GM12874 (cell line): ENCODE data around the gene DNAJB11.

ENCODE experiments used
- TF ChIP-seq, protein P1 (sequence below): IDR thresholded peaks from 2 replicates; pipeline ENCODE4 v1.5.1; 2011; ENCODE audit warnings: low read depth, mild to moderate bottlenecking, control low read depth, low read length, moderate library complexity; ENCODE audit not compliant: insufficient read depth

DNAJB11 gene

DNA sequence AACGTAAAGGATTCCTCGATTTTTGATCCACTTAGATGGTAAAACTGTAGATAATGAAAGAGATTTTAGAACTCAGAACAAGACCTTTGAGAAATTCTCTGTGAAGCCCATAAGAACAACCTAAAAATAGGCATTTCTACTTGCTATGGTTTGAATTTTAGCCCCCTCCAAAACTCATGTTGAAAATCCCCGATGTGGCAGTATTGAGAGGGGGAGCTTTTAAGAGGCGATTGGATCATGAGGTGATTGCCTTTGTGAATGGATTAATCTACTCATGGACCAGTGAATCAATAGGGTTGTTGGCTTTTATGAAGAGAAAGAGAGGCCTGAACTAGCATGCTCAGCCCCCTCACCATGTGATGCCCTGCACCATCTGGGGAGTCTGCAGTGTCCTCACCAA lies 22.2 kb downstream of the DNAJB11 start:
- TF ChIP-seq, protein P1, sequence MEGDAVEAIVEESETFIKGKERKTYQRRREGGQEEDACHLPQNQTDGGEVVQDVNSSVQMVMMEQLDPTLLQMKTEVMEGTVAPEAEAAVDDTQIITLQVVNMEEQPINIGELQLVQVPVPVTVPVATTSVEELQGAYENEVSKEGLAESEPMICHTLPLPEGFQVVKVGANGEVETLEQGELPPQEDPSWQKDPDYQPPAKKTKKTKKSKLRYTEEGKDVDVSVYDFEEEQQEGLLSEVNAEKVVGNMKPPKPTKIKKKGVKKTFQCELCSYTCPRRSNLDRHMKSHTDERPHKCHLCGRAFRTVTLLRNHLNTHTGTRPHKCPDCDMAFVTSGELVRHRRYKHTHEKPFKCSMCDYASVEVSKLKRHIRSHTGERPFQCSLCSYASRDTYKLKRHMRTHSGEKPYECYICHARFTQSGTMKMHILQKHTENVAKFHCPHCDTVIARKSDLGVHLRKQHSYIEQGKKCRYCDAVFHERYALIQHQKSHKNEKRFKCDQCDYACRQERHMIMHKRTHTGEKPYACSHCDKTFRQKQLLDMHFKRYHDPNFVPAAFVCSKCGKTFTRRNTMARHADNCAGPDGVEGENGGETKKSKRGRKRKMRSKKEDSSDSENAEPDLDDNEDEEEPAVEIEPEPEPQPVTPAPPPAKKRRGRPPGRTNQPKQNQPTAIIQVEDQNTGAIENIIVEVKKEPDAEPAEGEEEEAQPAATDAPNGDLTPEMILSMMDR: no peak

DNA sequence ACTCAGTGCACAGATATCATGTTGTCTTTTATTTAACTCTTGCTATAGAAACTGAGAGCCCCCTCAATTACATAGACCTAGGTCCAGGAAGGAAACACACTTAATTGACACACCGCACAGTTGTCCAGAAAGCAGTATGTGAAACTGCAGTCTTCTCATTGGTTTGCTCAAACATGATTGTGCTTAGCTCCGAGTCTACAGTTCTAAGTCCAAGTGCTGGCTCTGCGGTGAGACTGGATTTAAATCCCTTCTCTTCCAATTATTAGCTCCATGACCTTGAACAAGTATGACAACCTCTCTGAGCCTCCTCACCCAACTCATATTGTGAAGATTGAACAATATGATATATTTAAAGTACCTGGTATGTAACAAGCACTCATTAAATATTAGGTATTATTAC lies 23.3 kb downstream of the DNAJB11 start:
- TF ChIP-seq, protein P1: no peak

DNA sequence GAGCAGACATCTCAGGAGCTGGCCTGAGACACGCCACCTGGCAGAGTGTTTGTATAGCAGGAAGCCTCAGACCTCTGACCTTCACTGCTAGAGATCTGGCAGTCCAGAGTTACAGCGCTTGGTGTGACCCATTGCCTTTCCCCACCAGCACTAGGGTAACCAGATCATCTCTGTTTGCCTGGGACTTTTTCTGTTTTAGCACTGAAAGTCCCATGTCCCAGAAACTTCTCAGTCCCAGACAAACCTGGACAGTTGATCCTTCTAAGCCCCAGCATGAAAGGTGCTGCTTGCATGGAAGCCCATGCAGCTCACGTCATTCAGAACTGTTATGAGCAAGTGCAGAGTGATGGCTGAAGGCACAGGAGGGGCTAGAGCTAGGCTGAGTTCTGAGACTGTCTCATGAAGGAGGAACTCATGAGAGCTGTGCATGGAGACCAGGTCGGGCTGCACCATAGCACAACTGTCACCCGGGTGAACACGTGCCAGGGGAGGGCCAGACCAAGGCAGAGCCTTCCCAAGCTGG lies 24.1 kb downstream of the DNAJB11 start:
- TF ChIP-seq, protein P1: no peak

DNA sequence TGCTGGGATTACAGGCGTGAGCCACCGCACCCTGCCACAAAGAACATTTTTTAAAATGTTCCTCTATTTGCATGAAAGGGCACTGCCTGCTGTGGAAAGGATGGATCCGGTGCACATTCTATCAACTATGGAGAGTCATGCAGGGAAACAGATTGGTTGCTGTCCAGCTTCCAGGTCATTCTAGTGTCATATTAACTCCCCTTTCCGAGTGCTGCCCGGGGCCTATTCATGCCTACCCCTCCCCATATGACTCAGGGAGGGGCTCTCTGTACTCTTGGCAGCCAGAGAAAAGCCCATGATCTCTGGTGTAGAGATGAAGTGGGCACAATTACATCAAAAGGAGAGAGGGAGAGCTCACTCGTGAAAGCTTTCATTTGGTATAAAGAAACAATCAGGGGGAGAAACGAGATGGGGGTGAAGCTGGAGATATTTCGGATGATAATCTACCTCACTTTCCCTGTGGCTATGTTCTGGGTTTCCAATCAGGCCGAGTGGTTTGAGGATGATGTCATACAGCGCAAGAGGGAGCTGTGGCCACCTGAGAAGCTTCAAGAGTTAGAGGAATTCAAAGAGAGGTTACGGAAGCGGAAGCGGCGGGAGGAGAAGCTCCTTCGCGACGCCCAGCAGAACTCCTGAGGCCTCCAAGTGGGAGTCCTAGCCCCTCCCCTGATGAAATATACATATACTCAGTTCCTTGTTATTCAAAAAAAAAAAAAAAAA lies 26.2 kb downstream of the DNAJB11 start:
- TF ChIP-seq, protein P1: no peak

DNA sequence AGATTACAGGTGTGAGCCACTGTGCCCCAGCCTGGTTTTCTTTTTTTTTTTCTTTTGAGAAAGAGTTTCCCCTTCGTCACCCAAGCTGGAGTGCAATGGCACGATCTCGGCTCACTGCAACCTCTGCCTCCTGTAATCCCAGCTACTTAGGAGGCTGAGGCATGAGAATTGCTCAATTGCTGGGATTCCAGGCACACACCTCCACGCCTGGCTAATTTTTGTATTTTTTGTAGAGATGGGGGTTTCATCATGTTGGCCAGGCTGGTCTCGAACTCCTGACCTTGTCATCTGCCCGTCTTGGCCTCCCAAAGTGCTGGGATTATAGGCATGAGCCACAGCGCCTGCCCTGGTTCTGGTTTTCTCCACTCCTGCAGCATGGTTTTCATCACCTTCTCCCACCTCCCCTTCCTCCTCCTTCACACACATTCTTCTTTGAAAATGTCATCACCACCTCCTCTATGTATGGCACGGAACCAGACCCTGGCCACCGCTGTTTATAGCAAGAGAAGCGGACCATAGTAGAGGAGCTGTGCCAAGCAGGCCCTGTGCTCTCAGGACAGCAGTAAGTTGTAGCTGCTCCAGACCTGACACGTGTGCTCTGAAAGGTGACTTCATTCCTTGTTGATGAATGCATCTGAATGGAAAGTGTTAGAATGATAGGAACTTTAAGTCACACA lies 27.7 kb downstream of the DNAJB11 start:
- TF ChIP-seq, protein P1: no peak

DNA sequence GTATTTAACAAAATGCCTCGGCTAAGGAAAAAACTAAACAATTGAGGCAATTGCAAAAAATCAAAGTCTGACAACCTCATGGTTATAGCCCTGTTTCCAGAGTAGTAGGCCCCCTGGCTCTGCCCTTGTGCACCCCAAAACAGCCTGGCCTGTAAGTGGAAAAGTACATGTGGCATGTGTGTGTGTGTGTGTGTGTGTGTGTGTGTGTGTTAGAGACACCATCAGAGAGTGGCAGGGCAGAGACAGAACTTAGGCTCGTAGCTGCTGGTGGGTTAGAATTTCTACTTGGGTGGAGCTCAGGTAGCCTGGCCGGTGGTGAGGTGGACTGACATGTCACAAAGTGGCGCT lies 28.2 kb downstream of the DNAJB11 start:
- TF ChIP-seq, protein P1: no peak

DNA sequence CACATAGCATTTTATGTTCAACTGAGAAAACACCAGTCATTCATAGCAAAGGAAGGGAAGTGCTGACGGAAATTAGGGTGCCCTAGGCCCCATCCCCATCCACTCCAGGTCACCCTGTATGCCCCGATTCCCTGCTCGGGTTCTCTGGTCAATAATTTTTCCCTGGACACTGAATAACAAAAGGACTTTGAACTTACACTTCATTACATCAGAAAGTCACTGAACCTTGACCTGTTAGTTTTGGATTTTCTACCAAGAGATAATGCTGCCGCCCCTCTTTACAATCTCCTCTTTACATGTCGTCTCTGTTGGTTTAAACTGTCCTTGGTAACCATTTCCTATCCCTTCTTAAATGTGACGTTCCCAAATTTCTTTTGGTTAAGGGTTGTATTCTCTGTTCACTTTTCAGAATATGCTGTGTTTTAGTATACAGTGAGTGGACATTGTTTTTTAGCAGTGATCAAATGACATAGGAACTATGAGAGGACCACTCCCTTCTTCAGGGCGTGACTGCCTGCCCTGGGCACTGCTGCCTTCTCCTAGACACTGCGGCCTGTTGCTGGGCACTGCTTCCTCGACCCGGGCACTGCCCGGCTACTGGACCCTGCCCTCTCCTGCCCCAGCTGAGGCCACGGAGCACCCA lies 28.7 kb downstream of the DNAJB11 start:
- TF ChIP-seq, protein P1: no peak
